Measurements from ENCODE around the gene TACR1. TPM values are rescaled to one million over a fixed set of nuclear protein-coding genes. Genes with fewer than 3 reads are reported as not detected.
A peak's percentile ranks its signal among the peaks of the same experiment; 100 is the strongest.
"Not testable (repeated sequence)": the region's sequence is repeated elsewhere in the genome, so short reads cannot be mapped to it uniquely, and the experiment has no call there.

The TACR1 gene
- polyA plus RNA-seq, 1 donor = 0.21 TPM

GRCh38 chr2:75079575-75079974 lies 119.7 kb downstream of the TACR1 start:
- no peak for DNase-seq

GRCh38 chr2:75077909-75078308 lies 121.4 kb downstream of the TACR1 start:
- DNase-seq = no peak

- DNase-seq = peak; percentile 36
Observed at GRCh38 chr2:75076088-75076487, 123.2 kb downstream of the TACR1 start.

- no peak for DNase-seq
Observed at GRCh38 chr2:75074708-75075107, 124.6 kb downstream of the TACR1 start.

GRCh38 chr2:75074228-75074627 lies 125.1 kb downstream of the TACR1 start:
- DNase-seq = no peak

GRCh38 chr2:75071766-75072165 lies 127.6 kb downstream of the TACR1 start:
- DNase-seq = no peak

- DNase-seq = no peak
Observed at GRCh38 chr2:75068546-75068945, 130.8 kb downstream of the TACR1 start.

- no peak for DNase-seq
Observed at GRCh38 chr2:75067506-75067905, 131.8 kb downstream of the TACR1 start.

GRCh38 chr2:75066121-75066902 lies 133.0 kb downstream of the TACR1 start:
- no peak for DNase-seq

GRCh38 chr2:75065402-75066008 lies 133.8 kb downstream of the TACR1 start:
- no peak for DNase-seq

- DNase-seq = no peak
Observed at GRCh38 chr2:75064691-75065396, 134.5 kb downstream of the TACR1 start.

GRCh38 chr2:75063906-75064305 lies 135.4 kb downstream of the TACR1 start:
- DNase-seq = no peak

GRCh38 chr2:75058427-75058826 lies 140.9 kb downstream of the TACR1 start:
- no peak for DNase-seq

GRCh38 chr2:75057150-75057549 lies 142.2 kb downstream of the TACR1 start:
- DNase-seq = not testable (repeated sequence)

GRCh38 chr2:75055820-75056675 lies 143.3 kb downstream of the TACR1 start:
- DNase-seq = no peak

- DNase-seq = no peak
Observed at GRCh38 chr2:75055142-75055819, 144.0 kb downstream of the TACR1 start.

- DNase-seq = no peak
Observed at GRCh38 chr2:75054296-75054695, 145.0 kb downstream of the TACR1 start.

GRCh38 chr2:75053484-75054112 lies 145.7 kb downstream of the TACR1 start:
- DNase-seq = no peak

GRCh38 chr2:75047992-75048625 lies 151.2 kb downstream of the TACR1 start:
- peak; percentile 32 for DNase-seq

- DNase-seq = no peak
Observed at GRCh38 chr2:75047189-75047991, 151.9 kb downstream of the TACR1 start.

Measured in hindlimb muscle (tissue), 1 donor.